ENCODE data around the gene PDIA2.

PDIA2 gene

GRCh38 chr16:301235-301634 lies 18.3 kb downstream of the PDIA2 start:
- DNase-seq (ENCODE audit: low read depth) = no peak

GRCh38 chr16:301950-302349 lies 19.0 kb downstream of the PDIA2 start:
- DNase-seq (ENCODE audit: low read depth) = no peak

GRCh38 chr16:303760-304505 lies 21.0 kb downstream of the PDIA2 start:
- DNase-seq (ENCODE audit: low read depth) = no peak

- no peak for DNase-seq (ENCODE audit: low read depth)
Observed at GRCh38 chr16:305916-306626, 23.1 kb downstream of the PDIA2 start.

GRCh38 chr16:306911-307370 lies 24.0 kb downstream of the PDIA2 start:
- no peak for DNase-seq (ENCODE audit: low read depth)

- no peak for DNase-seq (ENCODE audit: low read depth)
Observed at GRCh38 chr16:307691-308312, 24.8 kb downstream of the PDIA2 start.

- no peak for DNase-seq (ENCODE audit: low read depth)
Observed at GRCh38 chr16:309476-309875, 26.5 kb downstream of the PDIA2 start.

GRCh38 chr16:311725-312124 lies 28.8 kb downstream of the PDIA2 start:
- no peak for DNase-seq (ENCODE audit: low read depth)

- DNase-seq (ENCODE audit: low read depth) = no peak
Observed at GRCh38 chr16:314351-314750, 31.4 kb downstream of the PDIA2 start.

- no peak for DNase-seq (ENCODE audit: low read depth)
Observed at GRCh38 chr16:314795-315299, 31.9 kb downstream of the PDIA2 start.

GRCh38 chr16:316741-317464 lies 33.9 kb downstream of the PDIA2 start:
- DNase-seq (ENCODE audit: low read depth) = no peak

- DNase-seq (ENCODE audit: low read depth) = no peak
Observed at GRCh38 chr16:317583-317982, 34.6 kb downstream of the PDIA2 start.

GRCh38 chr16:318628-319027 lies 35.7 kb downstream of the PDIA2 start:
- no peak for DNase-seq (ENCODE audit: low read depth)

GRCh38 chr16:320206-320605 lies 37.2 kb downstream of the PDIA2 start:
- DNase-seq (ENCODE audit: low read depth) = no peak

- DNase-seq (ENCODE audit: low read depth) = no peak
Observed at GRCh38 chr16:321532-321931, 38.6 kb downstream of the PDIA2 start.

GRCh38 chr16:322476-323143 lies 39.6 kb downstream of the PDIA2 start:
- DNase-seq (ENCODE audit: low read depth) = no peak

- no peak for DNase-seq (ENCODE audit: low read depth)
Observed at GRCh38 chr16:324201-324450, 41.2 kb downstream of the PDIA2 start.

- DNase-seq (ENCODE audit: low read depth) = peak; percentile 27
Observed at GRCh38 chr16:324451-325334, 41.7 kb downstream of the PDIA2 start.

GRCh38 chr16:325375-326145 lies 42.6 kb downstream of the PDIA2 start:
- DNase-seq (ENCODE audit: low read depth) = no peak

GRCh38 chr16:330741-331140 lies 47.8 kb downstream of the PDIA2 start:
- no peak for DNase-seq (ENCODE audit: low read depth)

All from stimulated activated CD8-positive, alpha-beta memory T cell treated with anti-CD3 and anti-CD28 coated beads, Interleukin-12 subunit alpha, Interleukin-12 subunit beta, amount 100 ng/mL, for 1 hour (primary cell).